Osteocyte (in vitro differentiated cells): Measurements from ENCODE around the gene CFAP45. TPM values are rescaled to one million over a fixed set of nuclear protein-coding genes. Genes with fewer than 3 reads are reported as not detected.

ENCODE experiments used
- DNase-seq: peaks from one replicate; pipeline ENCODE4 v3.0.0; 2021; ENCODE audit warnings: mixed read lengths; ENCODE audit not compliant: unreplicated experiment; ENCODE audit errors: extremely low spot score
- H3K27ac Mint-ChIP-seq: one replicate; pipeline ENCODE4 v1.8.0; 2021; ENCODE audit warnings: mild to moderate bottlenecking, mixed read lengths; ENCODE audit not compliant: unreplicated experiment
- H3K27me3 Mint-ChIP-seq: one replicate; pipeline ENCODE4 v1.8.0; 2021; ENCODE audit warnings: mixed read lengths; ENCODE audit not compliant: unreplicated experiment
- H3K36me3 Mint-ChIP-seq: one replicate; pipeline ENCODE4 v1.8.0; 2021; ENCODE audit warnings: mixed read lengths; ENCODE audit not compliant: unreplicated experiment
- H3K4me1 Mint-ChIP-seq: one replicate; pipeline ENCODE4 v1.8.0; 2021; ENCODE audit warnings: mixed read lengths; ENCODE audit not compliant: unreplicated experiment
- H3K4me3 Mint-ChIP-seq: one replicate; pipeline ENCODE4 v1.8.0; 2021; ENCODE audit warnings: mild to moderate bottlenecking, moderate library complexity, mixed read lengths; ENCODE audit not compliant: unreplicated experiment
- H3K9me3 Mint-ChIP-seq: one replicate; pipeline ENCODE4 v1.8.0; 2021; ENCODE audit warnings: mixed read lengths; ENCODE audit not compliant: unreplicated experiment
- CTCF ChIP-seq: fragments of 200-600 bp; sonication (generic); IDR thresholded peaks from 2 replicates; pipeline ENCODE4 v1.5.0; 2021; ENCODE audit warnings: antibody characterized with exemption, mild to moderate bottlenecking, moderate library complexity
- total RNA-seq: library from RNA; stranded (reverse); gene quantifications from 2 replicates; pipeline ENCODE4 v1.2.1, GENCODE V29; 2021

CFAP45 gene
- total RNA-seq, 1 donor from 2014 or later = 0.83 TPM

GRCh38 chr1:159861218-159861617 is 38.7 kb downstream of the CFAP45 start:
- Mint-ChIP-seq H3K27me3 (no peaks in the 10 kb centered on the region), H3K4me1 (no peaks in the 10 kb centered on the region), H3K27ac (no peak overlapping the region), H3K9me3 (no peaks in the 10 kb centered on the region), H3K36me3 (no peaks in the 10 kb centered on the region), H3K4me3 (no peak overlapping the region)
- no peak for TF ChIP-seq CTCF
- DNase-seq = no peak

- Mint-ChIP-seq H3K27me3 (no peaks in the 10 kb centered on the region), H3K9me3 (no peaks in the 10 kb centered on the region), H3K4me3 (no peak overlapping the region), H3K27ac (no peak overlapping the region), H3K36me3 (no peaks in the 10 kb centered on the region), H3K4me1 (peaks cover 2% of the 10 kb centered on the region)
- no peak for DNase-seq
- TF ChIP-seq CTCF = no peak
Observed at GRCh38 chr1:159860456-159860855, 39.5 kb downstream of the CFAP45 start.

- H3K4me3 Mint-ChIP-seq = no peak overlapping the region
- no peaks in the 10 kb centered on the region for H3K9me3 Mint-ChIP-seq
- no peak overlapping the region for H3K27ac Mint-ChIP-seq
- H3K36me3 Mint-ChIP-seq = no peaks in the 10 kb centered on the region
- no peak for TF ChIP-seq CTCF
- H3K4me1 Mint-ChIP-seq = peaks cover 5% of the 10 kb centered on the region
- no peaks in the 10 kb centered on the region for H3K27me3 Mint-ChIP-seq
- DNase-seq = no peak
Observed at GRCh38 chr1:159859767-159860322, 40.1 kb downstream of the CFAP45 start.

GRCh38 chr1:159857889-159858288 is 42.1 kb downstream of the CFAP45 start:
- DNase-seq = no peak
- no peaks in the 10 kb centered on the region for H3K36me3 Mint-ChIP-seq
- H3K27me3 Mint-ChIP-seq = no peaks in the 10 kb centered on the region
- H3K4me3 Mint-ChIP-seq = no peak overlapping the region
- no peak overlapping the region for H3K27ac Mint-ChIP-seq
- no peaks in the 10 kb centered on the region for H3K9me3 Mint-ChIP-seq
- peaks cover 16% of the 10 kb centered on the region for H3K4me1 Mint-ChIP-seq
- TF ChIP-seq CTCF = no peak

GRCh38 chr1:159856576-159856975 is 43.4 kb downstream of the CFAP45 start:
- Mint-ChIP-seq H3K27me3 (no peaks in the 10 kb centered on the region), H3K27ac (no peak overlapping the region), H3K4me1 (peaks cover 16% of the 10 kb centered on the region), H3K9me3 (no peaks in the 10 kb centered on the region), H3K36me3 (no peaks in the 10 kb centered on the region), H3K4me3 (no peak overlapping the region)
- no peak for DNase-seq
- TF ChIP-seq CTCF = no peak
